T follicular helper cell (primary cell): ENCODE measurements around the gene HPSE2.
"Not testable (repeated sequence)": the region's sequence is repeated elsewhere in the genome, so short reads cannot be mapped to it uniquely, and the experiment has no call there.

Experiments used
- DNase-seq: peaks from one replicate; pipeline ENCODE4 v3.0.0-alpha.2; 2020; ENCODE audit warnings: low read depth

Gene HPSE2

GRCh38 chr10:99005254-99005653, 230.4 kb downstream of the HPSE2 start:
- no peak for DNase-seq

GRCh38 chr10:99004738-99005137, 230.9 kb downstream of the HPSE2 start:
- no peak for DNase-seq

GRCh38 chr10:99002392-99002791, 233.3 kb downstream of the HPSE2 start:
- DNase-seq, result no peak

- DNase-seq, result no peak
Observed at GRCh38 chr10:98997596-98997995, 238.1 kb downstream of the HPSE2 start.

GRCh38 chr10:98994030-98994429, 241.6 kb downstream of the HPSE2 start:
- DNase-seq, result no peak

- not testable (repeated sequence) for DNase-seq
Observed at GRCh38 chr10:98983751-98984150, 251.9 kb downstream of the HPSE2 start.

- DNase-seq, result no peak
Observed at GRCh38 chr10:98980353-98980752, 255.3 kb downstream of the HPSE2 start.

- no peak for DNase-seq
Observed at GRCh38 chr10:98971464-98971863, 264.2 kb downstream of the HPSE2 start.

- DNase-seq, result no peak
Observed at GRCh38 chr10:98967601-98968000, 268.1 kb downstream of the HPSE2 start.

GRCh38 chr10:98963608-98964007, 272.0 kb downstream of the HPSE2 start:
- no peak for DNase-seq

- no peak for DNase-seq
Observed at GRCh38 chr10:98959379-98959778, 276.3 kb downstream of the HPSE2 start.

GRCh38 chr10:98957801-98958200, 277.9 kb downstream of the HPSE2 start:
- DNase-seq, result no peak

GRCh38 chr10:98956576-98957260, 278.9 kb downstream of the HPSE2 start:
- no peak for DNase-seq

- no peak for DNase-seq
Observed at GRCh38 chr10:98953251-98953650, 282.4 kb downstream of the HPSE2 start.

- DNase-seq, result no peak
Observed at GRCh38 chr10:98951269-98952000, 284.2 kb downstream of the HPSE2 start.

- DNase-seq, result no peak
Observed at GRCh38 chr10:98950106-98950505, 285.5 kb downstream of the HPSE2 start.

- DNase-seq, result no peak
Observed at GRCh38 chr10:98949306-98949705, 286.3 kb downstream of the HPSE2 start.

GRCh38 chr10:98943681-98944080, 292.0 kb downstream of the HPSE2 start:
- DNase-seq, result no peak

- DNase-seq, result no peak
Observed at GRCh38 chr10:98929709-98930108, 305.9 kb downstream of the HPSE2 start.

- DNase-seq, result no peak
Observed at GRCh38 chr10:98925651-98926050, 310.0 kb downstream of the HPSE2 start.

GRCh38 chr10:98924526-98924925, 311.1 kb downstream of the HPSE2 start:
- no peak for DNase-seq

- no peak for DNase-seq
Observed at GRCh38 chr10:98921316-98921715, 314.3 kb downstream of the HPSE2 start.

- no peak for DNase-seq
Observed at GRCh38 chr10:98920807-98921206, 314.8 kb downstream of the HPSE2 start.

- no peak for DNase-seq
Observed at GRCh38 chr10:98920360-98920759, 315.3 kb downstream of the HPSE2 start.
